ENCODE measurements around the gene CFH.
"Not testable (repeated sequence)": the region's sequence is repeated elsewhere in the genome, so short reads cannot be mapped to it uniquely, and the experiment has no call there.

CFH gene

DNA sequence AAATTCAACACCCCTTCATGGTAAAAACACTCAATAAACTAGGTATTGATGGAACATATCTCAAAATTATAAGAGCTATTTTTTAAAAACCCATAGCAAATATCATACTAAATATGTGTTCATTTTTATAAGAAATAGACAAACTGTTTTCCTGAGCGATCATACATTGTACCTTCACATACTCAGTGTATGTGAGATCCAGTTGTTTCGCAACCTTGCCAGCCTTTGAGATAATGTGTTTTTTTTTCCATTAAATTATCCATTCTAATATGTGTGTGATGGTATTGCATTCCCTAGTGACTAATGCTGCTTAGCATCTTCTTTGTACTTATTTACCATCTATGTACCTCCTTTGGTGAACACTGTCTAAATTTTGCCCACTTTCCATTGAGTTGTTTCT is 47.1 kb downstream of the CFH start:
- no peak for DNase-seq (ENCODE audit: low read depth in 1 of 2, low spot score in 1 of 2)
- no peaks in the 10 kb centered on the region for H3K27me3 ChIP-seq (ENCODE audit: insufficient read depth, poor library complexity, severe bottlenecking)
- no peak for TF ChIP-seq SPI1 (IDR thresholded peaks at IDR 0.05; ENCODE audit: borderline replicate concordance, low read depth)
- TF ChIP-seq, protein P1, sequence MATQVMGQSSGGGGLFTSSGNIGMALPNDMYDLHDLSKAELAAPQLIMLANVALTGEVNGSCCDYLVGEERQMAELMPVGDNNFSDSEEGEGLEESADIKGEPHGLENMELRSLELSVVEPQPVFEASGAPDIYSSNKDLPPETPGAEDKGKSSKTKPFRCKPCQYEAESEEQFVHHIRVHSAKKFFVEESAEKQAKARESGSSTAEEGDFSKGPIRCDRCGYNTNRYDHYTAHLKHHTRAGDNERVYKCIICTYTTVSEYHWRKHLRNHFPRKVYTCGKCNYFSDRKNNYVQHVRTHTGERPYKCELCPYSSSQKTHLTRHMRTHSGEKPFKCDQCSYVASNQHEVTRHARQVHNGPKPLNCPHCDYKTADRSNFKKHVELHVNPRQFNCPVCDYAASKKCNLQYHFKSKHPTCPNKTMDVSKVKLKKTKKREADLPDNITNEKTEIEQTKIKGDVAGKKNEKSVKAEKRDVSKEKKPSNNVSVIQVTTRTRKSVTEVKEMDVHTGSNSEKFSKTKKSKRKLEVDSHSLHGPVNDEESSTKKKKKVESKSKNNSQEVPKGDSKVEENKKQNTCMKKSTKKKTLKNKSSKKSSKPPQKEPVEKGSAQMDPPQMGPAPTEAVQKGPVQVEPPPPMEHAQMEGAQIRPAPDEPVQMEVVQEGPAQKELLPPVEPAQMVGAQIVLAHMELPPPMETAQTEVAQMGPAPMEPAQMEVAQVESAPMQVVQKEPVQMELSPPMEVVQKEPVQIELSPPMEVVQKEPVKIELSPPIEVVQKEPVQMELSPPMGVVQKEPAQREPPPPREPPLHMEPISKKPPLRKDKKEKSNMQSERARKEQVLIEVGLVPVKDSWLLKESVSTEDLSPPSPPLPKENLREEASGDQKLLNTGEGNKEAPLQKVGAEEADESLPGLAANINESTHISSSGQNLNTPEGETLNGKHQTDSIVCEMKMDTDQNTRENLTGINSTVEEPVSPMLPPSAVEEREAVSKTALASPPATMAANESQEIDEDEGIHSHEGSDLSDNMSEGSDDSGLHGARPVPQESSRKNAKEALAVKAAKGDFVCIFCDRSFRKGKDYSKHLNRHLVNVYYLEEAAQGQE (IDR thresholded peaks at IDR 0.05; ENCODE audit: insufficient replicate concordance, low read depth): no peak
- H3K4me3 ChIP-seq (replicated peaks; ENCODE audit: insufficient read depth, low read length): no peak overlapping the region
- no peak overlapping the region for H3K27ac ChIP-seq (replicated peaks)

DNA sequence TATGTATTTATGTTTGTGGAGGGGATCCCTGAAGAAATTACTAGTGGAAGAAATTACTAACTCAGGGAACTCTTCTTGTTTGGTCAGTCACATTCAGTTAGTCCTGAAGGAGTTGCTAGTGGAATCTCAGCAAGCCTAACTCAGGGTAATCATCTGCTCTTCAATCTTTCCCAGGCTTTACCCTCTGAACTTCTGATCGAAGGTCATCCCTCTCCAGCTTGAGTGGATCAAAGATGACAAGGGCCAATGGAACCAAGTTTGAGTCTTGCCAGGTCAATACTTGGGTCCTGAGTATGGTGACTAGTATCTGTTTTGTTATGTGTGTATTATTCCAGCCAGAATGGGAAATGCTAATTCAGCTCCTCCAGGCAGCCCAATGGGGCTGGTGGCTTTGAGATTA is 49.3 kb downstream of the CFH start:
- Histone ChIP-seq H3K27ac (replicated peaks) (no peak overlapping the region), H3K27me3 (ENCODE audit: insufficient read depth, poor library complexity, severe bottlenecking) (no peaks in the 10 kb centered on the region), H3K4me3 (replicated peaks; ENCODE audit: insufficient read depth, low read length) (no peak overlapping the region)
- no peak for DNase-seq (ENCODE audit: low read depth in 1 of 2, low spot score in 1 of 2)
- TF ChIP-seq, protein P1 (IDR thresholded peaks at IDR 0.05; ENCODE audit: insufficient replicate concordance, low read depth): no peak
- no peak for TF ChIP-seq GABPA (IDR thresholded peaks at IDR 0.05; ENCODE audit: low read depth)
- TF ChIP-seq SPI1 (IDR thresholded peaks at IDR 0.05; ENCODE audit: borderline replicate concordance, low read depth): no peak
- no peak for TF ChIP-seq POLR2AphosphoS5 (IDR thresholded peaks at IDR 0.05; ENCODE audit: low read depth)
- TF ChIP-seq CTCF (IDR thresholded peaks at IDR 0.05; ENCODE audit: insufficient read depth, low read length): no peak

DNA sequence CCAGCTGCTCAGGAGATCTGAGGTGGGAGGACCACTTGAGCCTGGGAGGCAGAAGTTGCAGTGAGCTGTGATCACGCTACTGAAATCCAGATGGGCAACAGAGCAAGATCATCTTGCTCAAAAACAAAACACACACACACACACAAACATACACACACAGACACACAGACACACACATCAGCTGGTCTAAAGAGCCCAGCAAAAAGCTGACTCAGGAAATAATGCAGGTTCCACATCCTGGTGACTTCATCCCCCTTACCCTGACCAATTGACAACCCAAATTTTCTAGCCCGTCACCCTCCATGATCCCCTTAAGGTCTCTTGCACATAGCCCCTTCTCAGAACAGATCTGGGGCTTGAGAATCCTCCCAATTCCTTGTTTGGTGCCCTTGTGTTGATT is 58.0 kb downstream of the CFH start:
- not testable (repeated sequence) for H3K27me3 ChIP-seq (ENCODE audit: insufficient read depth, poor library complexity, severe bottlenecking); H3K4me3 ChIP-seq (replicated peaks; ENCODE audit: insufficient read depth, low read length); DNase-seq (ENCODE audit: low read depth in 1 of 2, low spot score in 1 of 2); H3K27ac ChIP-seq (replicated peaks)

GRCh38 chr1:196717868-196718267 is 66.0 kb downstream of the CFH start:
- Histone ChIP-seq H3K27me3 (ENCODE audit: insufficient read depth, poor library complexity, severe bottlenecking) (no peaks in the 10 kb centered on the region), H3K4me3 (replicated peaks; ENCODE audit: insufficient read depth, low read length) (no peak overlapping the region), H3K27ac (replicated peaks) (no peak overlapping the region)
- no peak for DNase-seq (ENCODE audit: low read depth in 1 of 2, low spot score in 1 of 2)
- TF ChIP-seq CTCF (IDR thresholded peaks at IDR 0.05; ENCODE audit: insufficient read depth, low read length): no peak
- no peak for TF ChIP-seq GABPA (IDR thresholded peaks at IDR 0.05; ENCODE audit: low read depth)
- TF ChIP-seq POLR2AphosphoS5 (IDR thresholded peaks at IDR 0.05; ENCODE audit: low read depth): no peak
- TF ChIP-seq, protein P1 (IDR thresholded peaks at IDR 0.05; ENCODE audit: insufficient replicate concordance, low read depth): no peak
- TF ChIP-seq SPI1 (IDR thresholded peaks at IDR 0.05; ENCODE audit: borderline replicate concordance, low read depth): no peak
